Heart left ventricle (tissue), 13 donors: ENCODE results near the gene STK36.

Experiments used
- CTCF ChIP-seq, 12 donors: fragments of 200-600 bp; sonication (generic) in 4 of 12; IDR thresholded peaks; one replicate each; pipeline versions ENCODE4 v1.5.0 to v1.8.0; 2018 to 2022; ENCODE audit warnings: antibody characterized with exemption in 12 of 12, mild to moderate bottlenecking in 5 of 12
- POLR2A ChIP-seq, 2 donors: fragments of 450-650 bp; IDR thresholded peaks; one replicate each; pipeline ENCODE4 v1.6.1; 2017; ENCODE audit warnings: antibody characterized with exemption in 2 of 2, mild to moderate bottlenecking in 2 of 2, moderate library complexity in 2 of 2
- donor health status: ischemic (EF 13 %, LVEDD 7.1; RV severe dilation, severe dysfunction).
- donor health status: DM: no; HTN: yes; CAD: no.
- donor health status: DM: no; HTN: no; CAD: no.
- donor health status: ischemic (EF 25% LVEDD 6.9; RV normal size, moderate dysfunction).
- donor health status: ischemic (EF 25% LVEDD 5.7; RV mildly dilated, moderate dysfunction).
- donor health status: ischemic (EF 35%, LVEDD 5.7; RV mildly dilated, moderate dysfunction).
- donor health status: nonischemic (EF 11% LVEDD 7.7; RV severe dilation, severe dysfunction).
- donor health status: DM: yes; HTN: yes; CAD: no.
- donor health status: PGD.
- donor health status: ischemic (EF 29% LVEDD 5.4; RV normal size, mild dysfunction).
- donor health status: nonischemic (EF 23%, LVEDD 6.1; RV moderate dilation, normal function).

DNA sequence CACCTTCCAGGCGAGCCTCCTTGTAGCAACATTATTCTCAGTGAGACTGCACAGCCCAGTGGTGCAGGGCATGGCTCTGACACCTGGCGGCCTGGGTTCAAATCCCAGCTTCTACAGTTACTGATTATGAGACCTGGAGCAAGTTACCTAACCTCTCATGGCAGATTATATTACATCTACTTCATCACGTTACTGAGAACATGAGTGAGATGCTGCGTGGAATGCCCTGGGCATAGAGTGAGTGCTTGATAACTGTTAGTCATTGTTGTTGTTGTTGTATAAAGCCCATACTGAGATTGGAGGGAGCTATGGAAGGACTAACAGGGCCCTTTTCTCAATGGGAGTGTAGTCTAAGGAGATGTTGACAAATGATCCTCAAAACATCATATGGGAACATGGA is 45.5 kb upstream of the STK36 start:
- TF ChIP-seq CTCF (IDR thresholded peaks at IDR 0.05) (no peak), POLR2A (IDR thresholded peaks at IDR 0.05) (no peak)
